ENCODE results near the gene CNOT1.

Gene CNOT1

GRCh38 chr16:58515871-58516767, 113.5 kb downstream of the CNOT1 start:
- DNase-seq = peak in 2 of 4 experiments; percentile 14 to 40

- peak; percentile 42 to 57 (median 49) for DNase-seq
Observed at GRCh38 chr16:58515125-58515870, 114.3 kb downstream of the CNOT1 start, which contains the start of gene SETD6. Gene SETD6, plus strand, starts transcription at chr16:58515517. Its CDS starts 21 bp downstream, at chr16:58515538.

GRCh38 chr16:58513874-58514273, 115.8 kb downstream of the CNOT1 start:
- no peak for DNase-seq

GRCh38 chr16:58511933-58512815, 117.5 kb downstream of the CNOT1 start:
- peak; percentile 66 to 88 (median 80) for DNase-seq

GRCh38 chr16:58510776-58511628, 118.6 kb downstream of the CNOT1 start:
- no peak for DNase-seq

- DNase-seq = no peak
Observed at GRCh38 chr16:58510097-58510775, 119.4 kb downstream of the CNOT1 start.

- DNase-seq = no peak
Observed at GRCh38 chr16:58509256-58510096, 120.2 kb downstream of the CNOT1 start.

- DNase-seq = no peak
Observed at GRCh38 chr16:58508671-58509251, 120.9 kb downstream of the CNOT1 start.

GRCh38 chr16:58507963-58508670, 121.5 kb downstream of the CNOT1 start:
- no peak for DNase-seq

GRCh38 chr16:58507195-58507962, 122.2 kb downstream of the CNOT1 start:
- DNase-seq = no peak

GRCh38 chr16:58506241-58507194, 123.1 kb downstream of the CNOT1 start:
- DNase-seq = no peak

- no peak for DNase-seq
Observed at GRCh38 chr16:58503863-58504688, 125.5 kb downstream of the CNOT1 start.

- no peak for DNase-seq
Observed at GRCh38 chr16:58503166-58503862, 126.3 kb downstream of the CNOT1 start.

GRCh38 chr16:58502217-58502921, 127.3 kb downstream of the CNOT1 start:
- DNase-seq = no peak
